K562 (cell line): ENCODE measurements around the gene TMEM170A.

Source experiments
- CTCF ChIP-seq, 3 experiments: IDR thresholded peaks in 2 of 3; conservative IDR thresholded peaks in 1 of 3; 2 replicates each; pipeline ENCODE4 v1.5.1; 2011 to 2012; ENCODE audit warnings: low read length in 3 of 3, mild to moderate bottlenecking in 3 of 3, control low read depth in 2 of 3, improper control_type of control experiment in 1 of 3, inconsistent platforms in 1 of 3, low read depth in 1 of 3, mixed read lengths in 1 of 3, moderate library complexity in 1 of 3; ENCODE audit not compliant: insufficient read depth in 2 of 3
- GATA2 ChIP-seq: sonication (generic); formaldehyde crosslinking; IDR thresholded peaks from 2 replicates; pipeline ENCODE4 v1.4.0; 2020; ENCODE audit warnings: mild to moderate bottlenecking, missing genetic modification reagents
- NR3C1 ChIP-seq: sonication (generic); formaldehyde crosslinking; IDR thresholded peaks from 2 replicates; pipeline ENCODE4 v1.8.1; 2022; ENCODE audit warnings: missing genetic modification reagents
- POLR2A ChIP-seq: fragments of 450-650 bp; conservative IDR thresholded peaks from 2 replicates; pipeline ENCODE4 v1.6.1; 2016
- ZBTB7A ChIP-seq: IDR thresholded peaks from 2 replicates; pipeline ENCODE4 v1.6.1; 2011; ENCODE audit warnings: low read depth, mild to moderate bottlenecking, low read length, moderate library complexity, borderline replicate concordance; ENCODE audit not compliant: control insufficient read depth

DNA sequence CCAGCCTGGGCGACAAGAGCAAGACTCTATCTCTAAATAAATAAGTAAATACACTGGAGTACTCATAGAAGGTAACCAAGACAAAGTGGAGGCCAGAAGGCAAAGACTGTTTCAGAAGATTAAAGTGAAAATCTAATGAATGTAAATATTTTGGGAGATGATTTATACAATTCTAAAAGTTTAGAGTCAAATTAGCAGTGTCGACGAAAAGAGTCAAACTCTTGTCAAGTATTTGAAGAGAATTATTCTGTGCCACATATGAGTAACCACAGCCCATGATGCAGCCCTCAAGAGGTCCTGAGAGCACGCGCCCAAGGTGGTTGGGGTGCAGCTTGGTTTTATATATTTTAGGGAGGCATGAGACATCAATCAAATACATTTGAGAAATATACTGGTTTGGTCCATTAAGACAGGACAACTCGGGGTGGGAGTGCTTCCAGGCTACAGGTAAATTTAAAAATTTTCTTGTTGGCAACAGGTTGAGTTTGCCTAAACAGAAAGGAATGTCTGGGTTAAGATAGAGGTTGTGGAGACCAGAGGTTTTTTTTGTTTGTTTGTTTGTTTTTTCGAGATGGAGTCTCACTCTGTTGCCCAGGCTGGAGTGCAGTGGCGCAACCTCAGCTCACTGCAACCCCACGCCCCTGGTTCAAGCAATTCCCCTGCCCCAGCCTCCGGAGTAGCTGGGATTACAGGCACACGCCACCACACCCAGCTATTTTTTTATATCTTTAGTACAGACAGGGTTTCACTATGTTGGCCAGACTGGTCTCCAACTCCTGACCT, 34.7 kb downstream of the TMEM170A start:
- TF ChIP-seq NR3C1 (CRISPR knock-in tag) (no peak), POLR2A (no peak), GATA2 (no peak), CTCF (IDR thresholded peaks at IDR 0.05 in 2 of 3, conservative IDR thresholded peaks at IDR 0.05 in 1 of 3; ENCODE audit: insufficient read depth in 2 of 3, low read depth in 1 of 3, low read length in 3 of 3) (no peak), ZBTB7A (no peak)
